ENCODE measurements around the gene IGIP.

Gene IGIP

GRCh38 chr5:140125637-140126036 is at the start of gene IGIP:
Gene IGIP (plus strand): TSS chr5:140125937. CDS start chr5:140128477, 2,540 bp downstream.
- DNase-seq (ENCODE audit: low spot score), result no peak

- DNase-seq (ENCODE audit: low spot score), result no peak
Measured at GRCh38 chr5:140076142-140076541, 49.6 kb upstream of the IGIP start.

GRCh38 chr5:140076788-140077187 is 48.9 kb upstream of the IGIP start:
- DNase-seq (ENCODE audit: low spot score), result no peak

GRCh38 chr5:140083120-140083519 is 42.6 kb upstream of the IGIP start:
- no peak for DNase-seq (ENCODE audit: low spot score)

GRCh38 chr5:140083650-140084049 is 42.1 kb upstream of the IGIP start:
- no peak for DNase-seq (ENCODE audit: low spot score)

GRCh38 chr5:140084541-140084940 is 41.2 kb upstream of the IGIP start:
- no peak for DNase-seq (ENCODE audit: low spot score)

GRCh38 chr5:140090251-140090650 is 35.5 kb upstream of the IGIP start:
- DNase-seq (ENCODE audit: low spot score), result no peak

- no peak for DNase-seq (ENCODE audit: low spot score)
Measured at GRCh38 chr5:140093179-140093578, 32.6 kb upstream of the IGIP start.

- no peak for DNase-seq (ENCODE audit: low spot score)
Measured at GRCh38 chr5:140093866-140094265, 31.9 kb upstream of the IGIP start.

- no peak for DNase-seq (ENCODE audit: low spot score)
Measured at GRCh38 chr5:140094889-140095288, 30.8 kb upstream of the IGIP start.

GRCh38 chr5:140101179-140101578 is 24.6 kb upstream of the IGIP start:
- DNase-seq (ENCODE audit: low spot score), result no peak

- DNase-seq (ENCODE audit: low spot score), result no peak
Measured at GRCh38 chr5:140103154-140103553, 22.6 kb upstream of the IGIP start.

GRCh38 chr5:140104100-140104499 is 21.6 kb upstream of the IGIP start:
- no peak for DNase-seq (ENCODE audit: low spot score)

GRCh38 chr5:140106101-140106500 is 19.6 kb upstream of the IGIP start:
- DNase-seq (ENCODE audit: low spot score), result no peak

- DNase-seq (ENCODE audit: low spot score), result no peak
Measured at GRCh38 chr5:140106805-140107311, 18.9 kb upstream of the IGIP start.

GRCh38 chr5:140107312-140108092 is 18.2 kb upstream of the IGIP start:
- peak; percentile 82 for DNase-seq (ENCODE audit: low spot score)

- DNase-seq (ENCODE audit: low spot score), result peak; percentile 14
Measured at GRCh38 chr5:140108093-140109017, 17.4 kb upstream of the IGIP start.

- no peak for DNase-seq (ENCODE audit: low spot score)
Measured at GRCh38 chr5:140109018-140109758, 16.5 kb upstream of the IGIP start.

- no peak for DNase-seq (ENCODE audit: low spot score)
Measured at GRCh38 chr5:140109759-140110645, 15.7 kb upstream of the IGIP start.

- no peak for DNase-seq (ENCODE audit: low spot score)
Measured at GRCh38 chr5:140110646-140110957, 15.1 kb upstream of the IGIP start.

All from kidney capillary endothelial cell (primary cell).